HG03039 (cell line): Measurements from ENCODE around the gene EEF2KMT.
"Not testable (repeated sequence)": the region's sequence is repeated elsewhere in the genome, so short reads cannot be mapped to it uniquely, and the experiment has no call there.

Experiments
- ATAC-seq: cut with Tn5 transposase; IDR thresholded peaks from one replicate; pipeline ENCODE4 v1.9.1; 2021; ENCODE audit warnings: mild to moderate bottlenecking, moderate library complexity; ENCODE audit not compliant: unreplicated experiment

Gene EEF2KMT, protein sequence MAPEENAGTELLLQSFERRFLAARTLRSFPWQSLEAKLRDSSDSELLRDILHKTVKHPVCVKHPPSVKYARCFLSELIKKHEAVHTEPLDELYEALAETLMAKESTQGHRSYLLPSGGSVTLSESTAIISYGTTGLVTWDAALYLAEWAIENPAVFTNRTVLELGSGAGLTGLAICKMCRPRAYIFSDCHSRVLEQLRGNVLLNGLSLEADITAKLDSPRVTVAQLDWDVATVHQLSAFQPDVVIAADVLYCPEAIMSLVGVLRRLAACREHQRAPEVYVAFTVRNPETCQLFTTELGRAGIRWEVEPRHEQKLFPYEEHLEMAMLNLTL

DNA sequence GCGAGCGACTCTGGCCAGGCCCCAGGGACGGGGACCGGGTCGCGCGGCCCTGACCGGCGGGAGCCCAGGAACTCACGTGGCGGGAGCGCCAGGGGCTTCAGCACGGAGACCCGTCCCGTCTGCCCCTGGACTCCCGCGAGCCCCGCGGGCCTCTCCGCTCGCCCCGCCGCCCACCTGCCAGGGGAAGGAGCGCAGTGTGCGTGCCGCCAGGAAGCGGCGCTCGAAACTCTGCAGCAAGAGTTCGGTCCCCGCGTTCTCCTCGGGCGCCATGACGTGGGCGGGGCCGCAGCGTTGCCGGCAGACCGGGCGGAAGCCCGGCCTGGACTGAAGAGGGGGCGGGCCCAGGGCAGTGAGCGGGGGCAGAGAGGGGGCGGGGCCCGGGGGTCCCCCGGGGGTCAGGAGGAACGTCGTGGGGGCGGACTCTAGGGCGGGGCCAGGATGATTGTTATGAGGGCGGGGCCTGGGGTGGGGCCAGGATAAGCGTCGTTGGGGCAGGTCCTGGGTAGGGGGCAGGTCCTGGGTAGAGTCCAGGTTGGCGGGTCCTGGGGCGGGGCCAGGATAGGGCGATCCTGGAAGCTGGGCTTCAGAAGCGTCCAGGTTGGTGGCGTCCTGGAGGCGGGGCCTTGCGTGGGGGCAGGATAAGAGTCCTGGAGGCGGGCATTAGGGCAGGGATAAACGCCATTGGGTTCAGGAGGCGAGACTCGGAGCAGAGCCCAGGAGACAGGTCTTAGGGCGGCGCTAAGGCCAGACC lies at the start of gene EEF2KMT:
Gene EEF2KMT, minus strand, starts transcription at position 326 of the 751 bp plus-strand sequence. Its CDS starts 56 bp downstream, at position 270.
- peak; percentile 98 for ATAC-seq

DNA sequence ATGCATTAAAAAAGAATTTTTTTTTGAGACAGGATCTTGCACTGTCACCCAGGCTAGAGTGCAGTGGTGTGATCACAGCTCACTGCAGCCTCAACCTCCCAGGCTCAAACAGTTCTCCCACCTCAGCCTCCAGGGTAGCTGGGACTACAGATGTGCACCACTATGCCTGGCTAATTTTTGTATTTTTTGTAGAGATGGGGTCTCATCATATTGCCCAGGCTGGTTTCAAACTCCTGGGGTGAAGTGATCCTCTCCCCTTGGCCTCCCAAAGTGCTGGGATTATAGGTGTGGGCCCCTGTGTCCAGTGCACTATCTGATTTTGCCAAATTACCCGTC lies 47.0 kb upstream of the EEF2KMT start:
- ATAC-seq = not testable (repeated sequence)

DNA sequence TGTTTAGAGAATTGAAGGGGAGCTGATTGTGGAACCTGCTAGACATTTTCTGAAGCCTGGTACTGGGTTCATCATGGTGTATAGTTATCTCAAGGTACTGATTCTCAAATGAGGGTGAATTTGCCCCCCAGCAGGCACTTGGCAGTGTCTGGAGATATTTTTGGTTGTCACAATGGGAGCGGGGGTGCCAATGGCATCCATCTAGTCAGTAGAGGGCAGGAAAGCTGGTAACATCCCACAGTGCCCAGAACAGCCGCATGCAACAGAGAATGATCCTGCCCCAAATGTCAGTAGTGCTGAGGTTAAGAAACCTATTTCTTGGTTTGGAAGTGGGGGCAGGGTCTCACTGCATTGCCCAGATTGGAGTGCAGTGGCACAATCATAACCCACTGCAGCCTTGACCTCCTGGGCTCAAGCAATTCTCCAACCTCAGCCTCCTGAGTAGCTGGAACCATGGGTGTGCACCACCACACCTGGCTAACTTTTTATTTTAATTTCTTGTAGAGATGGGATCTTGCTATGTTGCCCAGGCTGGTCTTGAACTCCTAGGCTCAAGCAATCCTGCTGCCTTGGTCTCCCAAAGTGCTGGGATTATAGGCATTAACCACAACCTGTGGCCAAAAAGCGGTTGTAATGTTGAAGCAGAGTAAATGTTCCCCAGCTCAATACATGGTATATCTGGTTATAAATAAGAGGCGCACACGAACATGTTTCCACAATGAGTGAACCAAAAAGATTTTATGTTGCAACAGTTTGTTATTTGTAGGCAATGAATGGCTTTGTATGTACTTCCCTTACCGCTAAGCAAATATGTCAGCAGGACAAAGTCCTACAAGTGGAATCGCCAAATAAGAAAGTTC lies 46.4 kb upstream of the EEF2KMT start:
- no peak for ATAC-seq

DNA sequence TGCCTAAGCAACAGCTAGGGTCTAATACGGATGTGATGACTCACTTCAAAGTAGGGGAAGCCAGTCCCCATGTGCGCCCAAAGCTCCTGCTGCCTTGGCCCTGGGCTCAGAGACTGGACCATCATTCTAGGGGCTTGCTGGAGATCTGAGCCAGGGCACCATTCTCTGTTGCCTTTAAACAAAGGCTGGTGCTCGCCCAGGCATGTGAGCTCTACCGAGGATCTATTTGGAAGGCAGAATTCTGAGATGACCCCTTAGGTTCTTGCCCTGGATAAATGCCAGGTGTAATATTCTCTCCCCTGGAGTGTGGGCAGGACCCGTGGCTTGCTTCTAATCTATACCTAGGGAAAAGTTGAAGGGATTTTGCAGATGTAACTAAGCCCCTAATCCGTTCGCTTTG lies 42.6 kb upstream of the EEF2KMT start:
- ATAC-seq = not testable (repeated sequence)

DNA sequence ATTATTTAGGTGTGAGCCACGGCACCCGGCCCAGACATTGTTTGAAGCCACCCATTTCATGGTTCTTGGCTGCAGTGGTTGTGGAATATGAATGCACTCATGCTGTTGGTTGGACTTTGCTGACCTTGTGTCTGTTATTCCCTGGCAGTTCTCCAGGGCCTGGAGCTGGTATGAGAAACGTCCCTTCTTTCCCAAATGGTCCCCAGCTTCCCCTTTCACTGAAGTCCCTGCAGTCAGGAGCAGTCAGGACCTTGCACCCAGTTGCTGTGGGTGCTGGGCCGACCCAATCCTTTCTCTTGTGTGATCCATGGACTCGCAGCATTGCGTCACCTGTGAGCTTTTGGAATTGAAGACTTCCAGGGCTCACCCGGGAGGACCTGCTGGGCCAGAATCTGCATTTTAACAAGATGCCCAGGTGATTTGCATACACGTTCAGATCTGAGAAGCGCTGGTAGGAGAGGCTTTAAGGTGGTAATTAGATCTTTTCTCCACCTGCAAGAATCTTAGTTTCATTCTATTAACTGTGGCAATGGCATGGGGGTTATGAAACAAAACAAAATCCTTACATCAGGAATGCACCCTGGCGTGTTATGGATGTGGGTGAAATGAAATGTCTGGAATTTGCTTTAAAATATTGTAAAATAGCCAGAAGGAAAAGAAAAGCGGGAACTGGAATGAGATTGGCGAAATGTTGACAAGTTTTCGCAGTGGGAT lies 37.3 kb upstream of the EEF2KMT start:
- not testable (repeated sequence) for ATAC-seq

DNA sequence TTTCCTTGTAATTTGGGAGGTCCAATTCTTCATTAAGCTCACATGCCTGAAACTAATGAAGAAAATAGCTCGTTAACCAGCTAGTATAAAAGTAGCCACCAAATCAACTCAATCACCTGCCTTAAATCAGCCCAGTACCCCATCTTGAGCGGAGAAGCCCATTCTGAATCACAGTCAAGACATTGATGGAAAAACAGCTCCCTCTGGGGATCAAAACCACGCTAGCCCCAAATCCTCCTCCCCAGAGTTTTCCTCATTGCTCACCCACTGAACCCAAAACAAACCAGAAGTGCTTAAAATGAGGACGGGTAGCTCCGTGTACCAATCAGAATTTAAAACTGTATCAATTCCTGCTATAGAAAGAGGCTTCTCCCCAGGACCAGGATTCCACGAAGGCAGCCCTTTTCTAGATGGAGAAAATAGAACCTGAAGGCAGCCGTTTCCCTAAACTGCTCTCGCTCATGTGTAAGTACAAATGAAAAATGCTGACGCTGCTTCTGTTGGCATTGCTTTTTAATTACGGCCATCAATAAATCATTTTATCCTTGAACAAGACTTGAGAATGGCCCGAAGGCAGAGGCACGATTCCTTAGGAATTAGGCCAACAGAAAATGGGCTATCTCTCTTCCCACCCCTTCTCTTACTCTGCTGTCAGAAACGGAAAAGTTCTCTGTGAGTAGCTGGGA lies 35.5 kb upstream of the EEF2KMT start:
- ATAC-seq = not testable (repeated sequence)

DNA sequence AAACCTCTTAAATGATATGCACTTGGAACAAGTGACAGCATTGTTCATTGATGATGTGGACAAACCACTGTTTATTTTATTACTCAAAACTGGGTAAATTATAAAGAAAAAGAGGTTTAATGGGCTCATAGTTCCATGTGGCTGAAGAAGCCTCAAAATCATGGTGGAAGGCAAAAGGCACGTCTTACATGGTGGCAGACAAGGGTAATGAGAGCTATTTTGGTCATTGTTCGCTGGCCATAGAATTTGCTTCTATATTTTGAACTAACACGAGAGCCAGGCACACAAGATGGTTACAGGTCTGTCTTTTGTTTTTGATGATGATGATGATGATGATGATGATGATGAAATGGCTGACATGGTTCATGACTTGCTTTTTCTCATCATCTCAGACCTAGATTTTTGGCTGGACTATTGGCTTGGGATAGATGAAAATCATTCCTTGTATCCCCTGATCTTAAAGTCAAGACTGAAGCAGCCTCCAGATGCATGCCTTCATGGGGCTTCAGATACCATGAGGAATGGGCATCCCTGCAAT lies 33.9 kb upstream of the EEF2KMT start:
- not testable (repeated sequence) for ATAC-seq

DNA sequence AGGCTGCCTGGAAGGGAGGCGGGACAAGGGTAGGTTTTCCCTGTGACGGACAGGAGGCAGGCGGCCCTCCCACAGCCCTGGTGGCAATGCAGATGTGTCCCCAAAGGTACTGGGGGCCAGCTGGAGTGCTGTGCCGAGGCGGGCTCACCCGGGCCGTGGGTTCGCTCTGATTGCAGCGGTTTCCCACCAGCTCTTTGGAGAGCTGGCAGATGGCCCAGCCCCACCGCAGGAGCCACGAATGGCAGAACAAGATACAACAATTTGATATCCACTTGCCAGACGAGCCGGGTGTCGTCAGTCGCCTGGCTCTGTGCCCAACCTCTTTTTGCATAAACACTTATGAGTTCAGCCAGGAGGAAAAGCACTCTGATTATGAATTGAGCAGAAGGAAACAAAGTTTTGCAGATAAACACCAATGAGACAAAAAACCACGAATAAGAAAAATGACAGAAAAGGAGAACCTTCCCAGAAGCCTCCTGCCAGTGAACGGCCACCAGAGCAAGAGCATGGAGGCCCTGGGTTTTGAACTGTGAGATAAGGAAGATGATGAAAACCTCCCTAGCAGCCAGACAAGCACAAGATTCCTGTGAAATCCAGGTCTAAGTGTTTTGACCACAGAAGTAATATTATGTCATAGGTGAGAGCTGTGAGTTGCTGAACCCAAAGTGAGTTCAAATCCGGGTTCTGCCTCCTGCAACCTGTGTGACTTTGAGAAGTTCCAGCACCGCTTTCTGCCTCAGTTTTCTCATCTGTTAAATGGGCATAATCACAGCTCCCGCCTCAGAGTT lies 19.9 kb upstream of the EEF2KMT start:
- ATAC-seq = not testable (repeated sequence)

DNA sequence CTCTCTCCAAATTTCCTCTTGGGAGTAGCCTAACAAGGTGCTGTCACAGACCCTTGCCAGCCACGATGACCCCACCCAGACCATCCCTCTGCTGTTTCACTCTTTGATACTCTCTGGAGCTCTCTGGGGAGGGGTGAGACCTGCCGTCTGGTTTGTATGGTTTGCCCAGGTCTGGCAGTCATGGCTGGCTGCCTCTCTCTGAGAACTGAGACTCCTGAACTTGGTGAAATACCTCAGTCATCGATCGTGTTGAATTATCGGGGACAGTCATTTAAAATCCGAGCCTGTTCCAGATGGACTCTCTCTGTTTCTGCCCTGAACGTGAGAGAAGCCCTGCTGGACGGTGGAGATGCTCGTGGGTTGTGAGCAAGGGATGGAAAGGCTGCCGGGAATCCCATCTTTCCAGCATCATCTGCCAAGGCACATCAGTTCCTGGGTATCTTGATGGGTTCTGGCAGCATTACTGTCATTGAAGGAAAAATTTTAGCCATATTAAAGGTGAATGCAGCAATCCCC lies 19.2 kb upstream of the EEF2KMT start:
- ATAC-seq = not testable (repeated sequence)

DNA sequence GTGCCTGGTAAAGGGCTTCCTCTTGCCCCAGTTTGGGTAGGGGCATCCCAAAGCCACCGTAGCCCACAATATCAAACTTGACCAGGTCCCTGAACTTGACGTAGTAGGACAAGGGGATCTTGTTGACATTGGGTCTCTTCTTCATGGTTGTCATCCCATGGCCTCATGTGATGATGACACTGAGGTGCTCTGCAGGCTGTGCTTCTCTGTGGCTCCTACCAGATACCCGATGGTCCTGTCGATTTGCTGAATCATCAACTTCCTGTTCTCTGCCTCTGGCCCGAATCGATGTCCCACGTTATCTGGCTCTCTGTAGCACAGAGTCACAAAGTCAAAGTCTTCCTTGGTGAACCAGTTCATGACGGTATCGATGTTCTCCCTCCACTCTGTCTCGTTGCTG lies 13.3 kb upstream of the EEF2KMT start:
- ATAC-seq = not testable (repeated sequence)

DNA sequence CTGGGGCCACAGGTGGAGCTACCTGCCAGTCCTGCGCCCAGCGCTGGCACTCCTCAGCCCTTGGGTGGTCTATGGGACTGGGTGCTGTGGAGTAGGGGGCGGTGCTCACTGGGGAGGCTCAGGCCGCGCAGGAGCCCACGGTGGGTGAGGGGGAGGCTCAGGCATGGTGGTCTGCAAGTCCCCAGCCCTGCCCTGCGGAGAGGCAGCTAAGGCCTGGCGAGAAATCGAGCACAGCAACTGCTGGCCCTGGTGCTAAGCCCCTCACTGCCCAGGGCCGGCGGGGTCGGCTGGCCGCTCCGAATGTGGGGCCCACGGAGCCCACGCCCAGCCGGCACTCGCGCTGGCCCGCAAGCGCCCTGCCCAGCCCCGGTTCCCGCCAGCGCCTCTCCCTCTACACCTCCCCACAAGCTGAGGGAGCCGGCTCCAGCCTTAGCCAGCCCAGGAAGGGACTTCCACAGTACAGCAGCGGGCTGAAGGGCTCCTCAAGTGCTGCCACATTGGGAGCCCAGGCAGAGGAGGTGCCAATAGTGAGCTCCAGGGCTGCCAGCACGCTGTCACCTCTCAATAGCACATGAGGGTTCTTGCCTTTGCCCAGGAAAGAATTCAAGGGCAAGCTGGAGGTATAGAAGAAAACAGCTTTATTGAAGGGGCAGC lies 11.0 kb upstream of the EEF2KMT start:
- no peak for ATAC-seq

DNA sequence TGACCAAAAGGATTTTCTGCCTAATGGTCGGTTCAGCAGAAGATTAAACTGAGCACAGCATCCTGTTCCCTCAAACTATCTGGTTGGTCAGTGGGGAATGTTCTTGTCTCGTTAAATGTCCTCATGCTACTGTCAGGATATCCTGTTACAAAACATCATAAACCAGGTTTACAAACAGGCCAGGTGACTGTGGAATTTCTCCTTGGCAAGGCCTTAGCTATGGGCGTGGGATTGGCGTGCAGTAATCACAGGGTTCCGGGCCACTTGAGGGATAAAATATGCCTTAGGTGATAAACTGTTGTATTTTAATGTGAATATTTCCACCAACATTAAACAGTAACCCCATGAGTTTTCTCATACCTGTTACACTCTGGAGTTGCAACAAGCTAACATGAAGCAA lies 7.4 kb upstream of the EEF2KMT start:
- ATAC-seq = not testable (repeated sequence)

DNA sequence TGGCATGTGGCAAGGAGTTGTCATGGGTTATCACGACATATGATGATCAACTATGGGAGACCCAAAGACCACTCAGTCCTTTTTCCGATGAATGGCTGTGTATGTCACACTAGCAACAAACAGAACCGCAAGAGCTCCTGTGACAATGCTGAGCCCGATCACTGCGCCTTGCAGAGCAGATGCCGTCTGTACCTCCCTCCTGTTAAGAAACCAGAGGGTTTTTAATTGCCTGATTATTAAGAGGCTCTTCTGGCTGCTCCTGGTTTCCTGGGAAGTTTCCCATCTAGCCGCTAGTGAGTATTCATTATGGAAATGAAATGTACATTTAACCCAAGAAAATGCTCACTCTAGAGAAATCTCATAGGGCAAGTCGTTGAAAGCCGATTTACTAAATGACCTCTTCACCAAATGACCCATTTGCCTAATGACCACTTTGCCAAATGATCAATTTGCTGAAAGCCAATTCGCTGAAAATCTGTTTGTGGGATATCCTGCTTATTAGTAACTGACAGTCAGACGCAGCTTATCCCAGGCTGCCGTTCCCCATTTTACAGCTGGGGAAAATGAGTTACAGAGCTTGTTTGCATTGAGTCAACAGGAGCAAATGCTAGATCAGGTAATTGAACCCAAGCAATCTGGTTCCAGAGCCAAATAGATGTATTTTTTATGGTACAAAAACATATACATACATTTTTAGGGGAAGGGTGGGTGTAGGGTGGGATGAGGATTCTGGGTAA lies 5.9 kb upstream of the EEF2KMT start:
- ATAC-seq = not testable (repeated sequence)

DNA sequence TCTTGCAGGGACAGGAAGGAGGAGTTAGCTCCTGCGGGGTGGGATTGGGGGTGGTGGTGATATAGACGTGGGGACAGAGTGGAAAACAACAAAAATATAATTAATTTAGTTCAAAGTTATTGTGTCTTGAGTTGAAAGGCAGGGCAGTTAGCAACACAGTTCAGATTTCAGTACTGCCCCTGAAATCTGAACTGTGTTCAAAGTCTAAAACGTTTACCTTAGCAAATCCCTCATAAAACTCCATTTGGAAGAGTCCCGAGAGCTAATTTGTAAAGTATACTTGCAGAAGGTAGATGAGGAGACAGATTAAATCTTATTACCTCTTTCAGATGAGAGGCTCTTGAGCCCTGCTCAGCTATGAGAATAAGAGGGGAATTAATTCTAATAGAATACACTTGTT lies 1.6 kb upstream of the EEF2KMT start:
- not testable (repeated sequence) for ATAC-seq

DNA sequence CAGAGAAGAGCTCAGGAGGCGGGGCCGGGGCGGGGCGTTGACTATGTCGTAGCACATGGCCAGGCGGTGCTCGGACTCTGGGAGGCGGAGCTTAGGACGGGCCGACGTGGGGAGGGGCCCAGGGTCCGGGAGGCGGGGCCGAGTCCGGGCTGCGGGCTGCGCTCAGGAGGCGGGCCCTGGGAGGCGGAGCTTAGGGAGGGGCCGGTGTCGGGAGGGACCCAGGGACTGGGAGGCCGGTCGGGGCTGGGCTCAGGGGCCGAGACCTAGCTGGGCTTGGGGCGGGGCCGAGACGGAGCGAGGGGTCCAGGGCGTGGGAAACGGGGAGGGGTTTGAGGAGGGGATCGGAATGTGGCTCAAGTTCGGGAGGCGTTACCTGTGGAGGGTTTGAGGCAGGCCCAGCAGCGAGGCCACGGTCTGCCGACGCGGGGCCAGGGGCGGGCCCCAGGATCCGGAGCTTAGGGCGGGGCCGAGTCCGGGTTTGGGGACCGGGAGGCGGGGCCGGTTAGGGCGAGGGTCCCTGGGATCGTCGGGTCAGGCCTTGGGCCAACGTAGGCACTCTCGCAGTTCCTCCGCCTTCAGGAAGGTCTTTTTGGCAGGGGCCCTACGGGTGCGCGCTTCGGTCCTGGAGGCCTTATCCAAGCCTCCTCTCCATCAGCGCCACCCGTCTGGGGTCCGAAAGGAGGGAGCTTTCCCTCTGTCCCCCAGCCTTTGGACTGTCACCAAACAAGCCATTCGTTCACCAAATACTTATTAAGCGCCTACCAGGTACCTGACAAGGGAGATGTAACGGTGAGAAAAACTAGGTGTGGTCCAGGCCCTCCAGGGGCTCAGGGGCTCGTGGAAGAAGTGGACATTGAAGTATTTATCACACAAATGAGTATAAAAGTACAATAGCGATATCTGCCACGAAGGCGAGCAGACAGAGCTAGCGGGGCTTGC lies 895 bp upstream of the EEF2KMT start:
- ATAC-seq = peak; percentile 58

DNA sequence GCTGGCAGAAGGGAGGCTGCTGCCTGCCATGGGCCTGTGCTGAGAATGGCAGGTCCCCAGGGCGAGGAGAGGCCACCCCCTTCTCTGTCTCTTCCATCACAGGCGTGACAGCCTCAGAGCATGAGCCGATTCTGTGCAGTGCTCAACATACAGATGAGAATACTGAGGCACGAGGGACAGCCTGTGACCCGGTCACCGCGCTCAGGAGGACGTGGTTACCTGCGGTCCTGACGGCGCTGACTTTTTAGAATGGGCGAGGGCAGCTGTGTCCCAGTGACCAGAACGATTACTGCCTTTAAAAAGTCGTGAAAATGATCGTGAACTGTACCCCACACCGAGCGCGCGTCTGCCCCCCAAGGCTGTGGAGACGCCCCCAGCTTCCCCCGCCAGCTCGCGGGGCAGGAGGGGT lies 530 bp downstream of the EEF2KMT start:
- ATAC-seq = not testable (repeated sequence)
